Midbrain (tissue), 1 donor: Measurements from ENCODE around the gene TEX53.

Experiments used
- DNase-seq: peaks from one replicate; lab custom pipeline; 2025; lab: John Stamatoyannopoulos, UW

The TEX53 gene

DNA sequence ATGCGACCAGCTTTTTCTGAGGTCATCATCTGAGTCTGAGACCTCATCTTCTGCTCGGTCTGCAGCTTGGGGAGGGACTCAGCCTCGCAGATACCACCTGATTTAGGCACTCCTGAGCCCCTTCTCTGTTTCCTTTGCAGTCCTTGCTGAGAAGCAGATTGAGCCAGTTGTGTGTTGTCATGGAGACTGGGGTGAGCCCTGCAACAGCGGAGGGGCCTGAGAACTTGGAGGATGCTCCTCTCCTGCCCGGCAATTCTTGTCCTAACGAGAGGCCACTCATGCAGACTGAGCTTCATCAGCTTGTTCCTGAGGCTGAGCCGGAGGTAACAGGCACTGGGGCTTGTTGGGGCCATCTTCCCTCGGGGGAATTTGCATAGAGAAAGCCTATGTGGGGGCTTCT, 19.2 kb downstream of the TEX53 start:
- no peak for DNase-seq

DNA sequence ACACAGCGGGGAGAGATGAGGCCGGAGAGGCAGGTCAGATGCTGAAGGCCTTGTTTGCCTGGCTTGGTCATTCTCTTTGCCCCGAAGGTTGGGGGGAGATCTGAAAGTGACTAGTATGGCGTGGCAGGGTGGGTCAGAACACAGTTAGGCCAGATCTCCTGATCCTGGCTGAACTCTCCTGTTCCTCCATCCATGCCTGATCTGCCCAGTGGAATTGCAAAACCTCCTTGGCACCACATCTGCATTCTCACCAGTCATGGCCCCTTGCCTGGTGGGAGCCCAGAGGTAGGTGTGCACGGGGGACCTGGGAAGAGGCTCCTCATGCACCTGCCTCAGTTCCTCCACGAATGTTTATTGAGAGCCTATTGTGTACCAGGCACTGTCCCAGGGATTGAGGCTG, 23.2 kb downstream of the TEX53 start:
- DNase-seq, result no peak

DNA sequence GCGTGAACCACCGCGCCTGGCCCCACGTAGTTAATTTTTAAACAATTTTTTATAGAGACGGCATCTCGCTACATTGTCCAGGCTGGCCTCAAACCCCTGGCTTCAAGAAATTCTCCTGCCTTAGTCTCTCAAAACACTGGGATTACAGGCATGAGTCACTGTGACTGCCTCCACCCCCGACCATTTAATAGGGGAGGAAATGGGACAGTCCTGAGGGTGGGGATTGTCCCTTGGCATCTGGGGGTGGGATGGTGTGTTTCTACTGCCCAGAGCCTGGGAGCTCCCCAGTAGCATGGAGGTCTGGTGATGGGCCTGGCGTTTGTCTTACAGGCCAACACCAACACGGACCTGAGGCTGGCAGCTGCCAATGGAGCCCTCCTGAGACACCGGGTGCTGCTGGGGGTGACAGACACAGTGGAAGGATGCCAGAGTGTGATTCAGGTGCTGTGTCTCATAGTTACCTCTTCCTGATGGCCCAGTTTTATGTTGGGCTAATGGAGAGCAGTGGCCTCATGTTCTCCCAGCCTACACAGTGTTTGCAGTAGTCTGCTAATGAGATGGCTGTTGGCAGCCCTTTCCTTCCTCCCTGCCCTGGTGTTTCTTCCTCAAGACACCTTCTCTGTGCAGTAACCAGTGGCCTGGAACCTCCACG, 24.0 kb downstream of the TEX53 start:
- DNase-seq, result no peak

DNA sequence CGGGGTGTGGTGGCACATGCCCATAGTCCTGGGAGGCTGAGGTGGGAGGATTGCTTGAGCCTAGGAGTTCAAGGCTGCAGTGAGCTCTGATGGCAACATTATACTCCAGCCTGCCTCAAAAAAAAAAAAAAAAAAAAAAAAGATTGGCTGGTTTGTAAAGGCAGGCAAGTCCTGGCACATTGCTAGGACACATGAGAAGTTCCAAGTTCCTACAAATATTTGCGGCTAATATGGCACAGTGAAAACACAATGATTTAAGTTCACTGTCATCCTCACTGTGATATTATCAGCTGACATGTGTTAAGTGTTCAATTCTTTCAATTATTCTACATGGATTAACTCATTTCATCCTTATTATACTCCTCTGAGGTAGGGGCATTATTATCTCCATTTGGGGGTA, 26.4 kb downstream of the TEX53 start:
- no peak for DNase-seq

DNA sequence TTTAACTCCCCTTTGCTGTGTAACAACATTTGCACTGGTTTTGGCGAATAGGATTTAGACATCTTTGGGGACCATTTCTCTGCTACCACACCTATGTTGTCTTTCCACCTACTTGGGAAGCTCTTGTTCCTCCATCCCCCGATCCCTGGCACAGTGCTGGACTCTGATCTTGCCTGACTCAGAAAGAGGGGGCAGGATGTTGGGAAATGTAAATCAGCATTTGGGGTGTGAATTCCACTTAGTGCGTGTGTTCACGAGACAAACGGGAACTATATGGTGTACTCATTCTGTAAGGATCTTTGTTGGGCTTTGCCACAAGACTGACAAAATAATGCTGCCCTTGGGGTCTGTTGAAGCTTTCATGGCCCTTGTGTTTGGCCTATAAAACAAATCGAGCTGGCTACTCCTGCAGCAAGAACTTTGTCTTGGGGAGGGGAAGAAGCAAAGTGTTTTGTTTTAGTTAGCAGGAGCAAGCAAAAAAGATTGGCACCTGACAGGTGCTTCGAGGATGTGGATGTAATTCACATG, 28.0 kb downstream of the TEX53 start:
- DNase-seq, result no peak

DNA sequence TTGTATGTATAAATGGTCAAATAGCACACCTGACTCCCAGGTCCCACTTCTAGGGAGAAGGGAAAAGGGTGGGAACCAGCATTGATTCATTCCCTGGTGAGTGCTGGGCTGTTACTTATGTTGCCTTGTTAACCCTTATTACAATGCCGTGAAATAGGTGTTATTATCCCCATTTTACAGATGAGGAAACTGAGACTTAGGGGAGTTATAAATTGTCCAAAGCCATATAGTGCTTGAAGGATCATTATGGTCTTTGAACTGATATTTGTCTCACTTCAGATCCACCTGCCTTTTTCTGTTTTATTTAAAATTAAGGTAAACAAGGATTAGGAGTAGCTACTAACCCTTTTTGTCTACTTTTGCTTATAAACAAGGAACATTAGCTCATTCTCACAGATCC, 30.1 kb downstream of the TEX53 start:
- no peak for DNase-seq

DNA sequence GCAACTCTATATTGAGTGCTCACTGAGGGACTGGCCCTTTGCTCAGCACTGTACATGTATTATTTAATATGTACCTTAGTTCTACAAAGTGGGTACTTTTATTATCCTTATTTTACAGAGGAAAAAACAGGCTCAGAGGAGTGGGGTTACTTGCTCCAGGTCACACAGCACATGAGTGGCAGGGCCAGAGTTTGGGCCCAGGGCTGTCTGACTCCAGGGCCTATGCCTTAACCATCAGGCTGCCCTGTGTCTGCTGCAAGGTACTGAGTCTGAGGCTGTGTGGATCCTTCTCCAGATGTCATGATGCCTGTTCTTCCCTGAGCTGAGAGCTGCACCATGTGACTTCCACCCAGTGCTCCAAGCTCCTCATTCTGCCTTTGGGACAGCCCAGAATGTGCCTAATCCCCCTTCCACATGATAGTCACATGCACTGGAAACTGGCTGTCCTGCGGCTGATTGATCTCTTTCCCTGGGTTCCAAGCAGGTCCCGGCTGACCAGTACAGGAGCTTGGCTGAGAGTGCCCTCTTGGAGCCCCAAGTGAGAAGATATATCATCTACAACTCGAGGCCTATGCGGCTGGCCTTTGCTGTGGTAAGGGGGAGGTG, 31.1 kb downstream of the TEX53 start:
- no peak for DNase-seq

DNA sequence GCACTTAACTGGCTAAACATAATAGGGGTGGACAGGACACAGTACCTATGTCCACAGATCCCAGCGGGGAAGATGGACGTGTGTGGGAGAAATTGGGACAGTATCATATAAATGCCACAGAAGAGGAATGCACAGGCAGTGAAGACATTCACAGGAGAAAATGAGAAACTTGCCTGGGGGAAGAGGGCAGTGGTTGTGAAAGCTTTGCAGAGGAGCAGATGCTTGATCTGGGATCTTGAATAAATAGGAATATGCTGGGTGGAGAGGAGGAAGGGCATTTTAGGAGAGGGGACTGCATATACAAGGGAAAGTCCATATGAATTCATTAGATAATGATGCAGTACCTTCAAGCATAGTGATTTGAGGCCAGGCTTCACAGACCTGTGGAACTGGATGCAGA, 32.9 kb downstream of the TEX53 start:
- DNase-seq, result no peak

DNA sequence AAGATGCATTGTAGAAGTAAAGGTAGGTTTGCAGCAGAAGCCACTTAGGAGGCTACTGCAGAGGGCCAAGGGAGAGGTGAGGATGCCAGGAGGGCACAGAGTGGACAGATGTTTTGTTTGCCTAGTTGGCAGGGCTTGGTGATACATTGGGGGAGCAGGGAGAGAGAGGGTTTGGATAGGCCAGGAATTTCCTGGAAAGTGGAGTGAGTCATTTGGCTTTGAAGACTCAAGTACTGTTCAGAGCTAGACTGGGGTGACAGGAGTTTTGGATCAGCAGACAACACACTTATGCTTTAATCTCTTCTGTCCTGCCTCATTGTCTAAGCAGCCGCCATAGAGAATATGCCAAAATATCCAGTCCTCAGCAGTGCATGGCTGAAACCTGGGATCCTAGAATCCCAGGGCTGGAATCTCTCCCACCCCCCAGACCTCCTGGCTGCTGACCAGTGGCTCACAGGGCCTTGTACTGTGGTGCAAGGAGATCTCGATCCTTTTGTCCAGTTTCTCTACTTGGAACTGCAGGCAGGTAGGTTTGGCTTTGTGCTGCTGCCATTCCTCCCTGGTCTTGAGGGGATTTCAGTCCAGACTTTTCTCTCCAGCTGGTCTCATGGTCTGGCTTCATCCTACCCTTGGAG, 35.5 kb downstream of the TEX53 start:
- no peak for DNase-seq

DNA sequence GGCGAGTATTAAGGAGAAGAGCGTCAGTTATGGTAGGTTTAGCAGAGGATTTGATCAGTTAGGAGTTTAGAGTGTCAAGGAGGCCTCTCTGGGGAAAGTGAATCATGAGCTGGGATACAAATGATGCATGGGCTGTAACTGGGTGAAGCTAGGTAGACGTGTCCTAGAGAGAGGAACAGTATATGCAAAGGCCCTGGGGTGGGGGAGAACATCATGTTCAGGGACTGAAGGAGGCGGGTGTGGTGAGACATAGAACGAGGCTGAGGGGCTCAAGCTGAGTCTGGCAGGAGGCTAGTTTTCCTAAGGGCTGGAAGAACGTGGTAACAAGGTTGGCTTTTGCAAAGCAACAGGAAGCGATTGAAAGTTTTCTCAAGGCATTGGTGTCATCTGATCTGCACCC, 36.0 kb downstream of the TEX53 start:
- no peak for DNase-seq

DNA sequence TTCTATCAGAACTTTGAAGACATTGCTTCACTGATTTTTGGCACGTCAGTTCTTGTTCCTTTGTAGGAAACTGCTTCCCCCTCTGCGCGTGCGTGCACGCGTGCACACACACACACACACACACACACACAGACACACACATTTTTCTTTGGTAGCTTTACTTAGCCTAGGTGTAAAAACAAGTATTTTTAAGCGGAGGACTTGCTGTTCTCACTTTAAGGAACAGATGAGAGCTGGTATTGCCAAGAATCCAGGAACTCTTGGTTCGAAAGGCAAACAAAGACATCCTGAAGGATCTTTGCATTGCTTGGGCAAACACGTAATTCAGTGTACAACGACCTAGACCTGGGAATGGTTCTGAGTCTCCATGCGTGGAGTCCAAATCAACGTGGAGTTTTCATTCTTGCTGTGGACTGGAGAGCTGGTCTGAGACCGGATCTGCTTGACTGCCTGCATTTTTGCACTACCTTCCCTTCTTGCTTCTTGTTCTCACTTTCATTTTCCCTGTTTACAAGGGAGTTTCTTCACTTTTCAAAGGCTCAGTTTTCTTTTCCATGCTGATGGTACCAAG, 38.3 kb downstream of the TEX53 start:
- DNase-seq, result peak; percentile 10

DNA sequence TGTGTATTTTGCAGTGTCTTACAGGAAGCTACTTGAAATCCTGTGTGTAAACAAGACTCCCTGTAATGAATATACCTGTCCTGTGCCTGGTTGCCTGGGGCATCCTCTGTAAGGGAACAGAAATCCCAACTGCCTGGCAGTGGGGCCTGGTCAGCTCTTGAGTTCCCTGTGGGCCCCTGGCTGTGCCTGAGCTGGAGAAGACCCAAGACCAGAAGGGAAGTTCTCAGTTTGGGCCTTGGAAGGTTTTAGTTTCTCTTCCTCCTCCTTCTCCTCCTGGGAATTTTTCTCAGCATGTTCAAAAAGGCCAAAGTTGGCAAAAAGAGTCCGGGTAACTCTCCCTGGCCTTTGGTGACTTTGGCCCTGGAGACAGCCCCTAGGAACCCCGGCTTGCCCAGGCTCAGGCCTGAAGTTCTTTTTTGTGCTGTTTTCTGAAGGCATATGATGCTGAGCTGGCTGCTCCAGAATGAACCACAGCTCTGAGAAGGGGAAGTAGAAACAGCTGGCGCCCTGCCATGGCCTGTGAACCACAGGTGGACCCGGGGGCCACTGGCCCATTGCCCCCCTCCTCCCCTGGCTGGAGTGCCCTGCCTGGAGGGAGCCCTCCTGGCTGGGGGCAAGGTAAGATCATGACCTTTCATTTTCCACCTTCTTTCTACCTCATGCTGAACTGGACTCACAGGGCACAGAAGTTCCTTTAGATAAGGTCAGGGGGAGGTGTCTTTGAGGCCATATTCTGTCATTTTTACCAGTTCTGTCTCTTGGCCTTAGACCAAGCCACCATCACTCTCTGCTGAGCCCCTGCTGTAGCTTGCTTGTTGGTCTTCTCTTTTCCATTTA, 40.7 kb downstream of the TEX53 start:
- peak; percentile 5 for DNase-seq

DNA sequence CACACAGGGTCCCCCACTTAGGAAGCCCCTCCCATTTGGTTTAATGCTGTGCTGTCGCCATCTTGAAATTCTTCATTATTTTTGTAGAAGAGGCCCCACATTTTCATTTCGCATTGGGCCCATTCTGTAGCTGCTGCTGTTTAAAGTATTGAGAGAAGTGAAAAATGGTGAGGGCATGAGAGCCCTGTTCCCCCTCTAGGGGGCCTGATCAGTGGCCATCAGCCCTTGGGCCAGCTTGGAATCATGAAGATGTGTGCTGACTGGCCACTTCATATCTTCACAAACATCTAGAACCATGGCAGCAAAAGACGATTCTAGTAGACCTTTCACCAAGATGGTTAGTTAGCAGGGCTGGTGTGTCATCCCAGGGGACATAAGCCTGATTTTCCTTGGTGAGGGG, 43.2 kb downstream of the TEX53 start:
- DNase-seq, result no peak

DNA sequence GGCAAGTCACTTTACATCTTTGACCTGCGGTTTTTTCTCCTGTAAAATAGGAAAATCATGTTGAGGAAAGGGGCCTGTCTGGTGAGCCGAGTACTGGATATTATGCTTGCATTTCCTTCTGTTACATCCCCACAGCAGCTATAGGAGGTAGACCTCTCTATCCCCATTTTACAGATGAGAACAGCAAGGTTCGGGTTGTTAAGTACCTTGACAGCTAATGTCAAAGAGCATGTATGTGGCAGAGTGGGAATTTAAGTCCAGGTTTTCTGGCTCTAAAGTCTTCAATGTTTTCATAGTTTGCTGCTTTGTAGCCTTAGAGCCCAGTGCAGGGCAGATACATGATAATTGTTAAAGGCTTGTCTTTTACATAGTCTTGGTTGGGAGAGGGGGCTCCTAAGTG, 43.7 kb downstream of the TEX53 start:
- DNase-seq, result no peak

DNA sequence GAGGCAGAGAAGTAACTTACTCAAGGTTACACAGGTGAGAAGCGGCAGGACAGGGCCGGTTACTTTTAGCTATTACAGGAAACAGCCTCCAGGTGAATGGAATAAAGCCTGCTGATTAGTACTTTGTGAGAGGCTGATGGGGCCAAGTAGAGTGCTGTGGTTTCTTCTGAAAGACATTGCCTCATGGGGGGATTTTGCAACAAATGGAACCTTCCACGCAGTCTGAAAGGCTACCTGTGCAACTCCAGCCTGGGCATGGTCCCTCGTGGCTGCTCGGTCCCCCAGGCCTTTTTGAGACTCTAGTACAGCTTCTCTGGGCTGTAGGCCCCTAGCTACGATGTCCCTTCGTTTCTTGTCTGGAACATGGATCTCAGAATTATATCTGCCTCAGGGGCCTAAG, 44.5 kb downstream of the TEX53 start:
- no peak for DNase-seq

DNA sequence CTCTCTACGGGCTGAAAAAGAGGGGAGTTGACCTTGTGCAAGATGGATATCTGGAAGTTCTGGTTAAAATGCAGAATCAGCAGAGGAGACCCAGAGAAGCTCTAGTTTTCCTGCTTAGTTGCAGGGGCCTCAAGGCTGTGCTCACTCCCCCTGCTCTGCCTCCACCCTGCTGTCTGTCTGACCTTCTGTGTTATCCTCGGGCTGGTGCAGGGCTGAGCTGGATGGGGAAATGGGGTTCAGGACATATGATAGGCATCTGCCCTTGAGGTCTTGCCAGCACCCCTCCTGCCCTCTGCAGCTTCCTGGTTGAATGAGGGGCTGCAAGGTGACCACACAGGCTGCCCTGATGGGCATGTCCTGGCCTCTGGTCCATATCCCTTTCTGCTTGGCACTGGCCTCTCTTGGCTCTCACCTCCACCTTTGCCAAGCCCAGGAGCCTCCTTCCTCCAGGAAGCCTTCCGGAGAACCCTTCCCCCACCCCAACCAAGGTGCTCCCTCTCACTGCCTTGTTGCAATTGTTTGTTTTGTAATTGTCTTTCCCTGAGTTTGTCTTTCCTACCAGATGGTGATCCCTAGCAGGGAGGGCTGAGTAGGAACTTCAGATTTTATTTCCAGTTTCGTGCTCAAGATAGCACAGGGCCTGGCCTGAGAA, 45.2 kb downstream of the TEX53 start:
- no peak for DNase-seq

DNA sequence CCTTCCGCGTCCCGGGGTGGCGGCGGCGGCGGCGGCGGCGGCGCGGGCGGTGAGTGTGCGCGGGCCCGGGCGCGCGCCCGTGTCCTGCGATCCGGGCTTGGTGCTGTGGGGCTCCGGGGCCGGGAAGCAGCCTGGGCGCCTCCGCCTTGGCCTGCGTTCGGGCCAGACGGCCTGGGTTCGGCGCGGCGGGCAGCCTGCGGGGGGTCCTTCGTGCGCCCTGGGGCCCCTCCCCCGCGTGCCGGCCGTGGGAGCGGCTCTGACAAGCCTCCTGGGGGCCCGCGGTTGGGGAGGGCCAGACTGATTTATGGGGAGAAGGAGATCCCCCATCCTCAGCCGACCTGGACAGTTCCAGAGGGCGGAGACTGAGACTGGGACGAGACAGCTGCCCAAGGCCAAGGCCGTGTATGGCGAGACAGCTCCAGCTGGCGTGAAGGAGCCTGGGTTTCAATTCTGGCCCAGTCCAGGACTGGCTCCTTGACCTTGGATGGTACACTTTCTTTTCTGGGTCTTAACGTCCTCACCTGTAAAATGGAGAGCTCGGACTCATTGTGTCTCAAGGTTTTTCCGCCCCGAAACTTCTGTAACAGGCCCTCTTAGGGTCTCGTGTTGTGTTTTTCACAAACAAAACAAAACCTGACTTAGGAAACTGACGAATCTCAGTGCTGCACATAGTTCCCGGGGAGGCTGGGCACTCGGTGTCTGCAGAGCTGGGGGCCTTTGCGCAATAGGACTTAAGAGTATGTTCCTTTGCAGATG, 45.9 kb downstream of the TEX53 start:
- peak; percentile 23 for DNase-seq

DNA sequence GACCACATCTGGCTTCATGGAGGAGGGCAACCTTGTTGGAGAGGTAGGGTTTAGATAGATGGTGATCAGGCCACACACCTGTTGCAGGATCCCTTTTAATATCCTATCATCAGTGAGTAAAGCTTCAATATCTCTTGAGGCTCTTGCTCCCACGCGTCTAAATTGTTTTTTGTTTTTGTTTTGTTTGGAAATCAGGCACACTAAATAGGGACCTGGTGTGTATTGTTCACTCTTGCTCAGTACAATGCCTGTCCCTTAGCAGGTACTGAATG, 49.1 kb downstream of the TEX53 start:
- DNase-seq, result no peak

DNA sequence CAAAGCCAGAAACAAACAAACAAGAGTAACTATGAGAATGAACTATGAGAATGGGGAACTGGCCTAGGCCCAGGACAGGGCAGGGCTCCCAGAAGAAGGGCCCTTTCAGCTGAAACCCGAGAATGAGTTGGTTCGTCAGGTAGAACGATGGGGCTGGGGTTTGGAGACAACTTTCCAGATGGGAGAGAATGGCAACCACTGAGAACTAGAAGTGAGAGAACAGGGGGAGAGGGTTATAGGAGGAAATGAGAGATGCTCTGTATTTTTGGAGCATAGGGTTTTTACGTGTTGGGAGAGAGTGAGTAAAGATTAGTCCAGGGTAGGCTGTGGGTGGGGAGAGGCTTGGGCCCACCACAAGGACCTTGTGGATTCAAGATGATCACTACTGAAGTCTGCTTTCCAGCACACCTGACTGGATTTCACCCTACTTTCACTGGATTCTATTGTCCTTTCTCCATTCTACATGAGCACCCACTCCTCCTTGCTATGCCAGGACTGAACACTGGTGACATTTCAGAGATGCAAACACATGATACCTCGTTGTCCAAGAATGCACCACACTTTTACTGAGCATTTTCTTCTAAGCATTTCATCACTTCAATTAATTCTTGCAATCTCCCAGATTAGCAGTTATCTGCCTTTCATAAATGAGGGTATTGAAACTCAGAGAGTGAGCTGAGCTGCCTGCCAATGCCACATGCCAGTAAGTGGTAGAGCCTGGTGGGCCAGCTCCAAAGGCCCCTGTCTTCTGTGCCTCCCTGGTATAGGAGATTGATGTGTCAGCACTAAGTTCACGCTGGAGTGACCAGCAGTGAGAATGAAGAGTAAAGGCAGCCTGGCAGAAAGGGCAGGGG, 49.7 kb downstream of the TEX53 start:
- no peak for DNase-seq

DNA sequence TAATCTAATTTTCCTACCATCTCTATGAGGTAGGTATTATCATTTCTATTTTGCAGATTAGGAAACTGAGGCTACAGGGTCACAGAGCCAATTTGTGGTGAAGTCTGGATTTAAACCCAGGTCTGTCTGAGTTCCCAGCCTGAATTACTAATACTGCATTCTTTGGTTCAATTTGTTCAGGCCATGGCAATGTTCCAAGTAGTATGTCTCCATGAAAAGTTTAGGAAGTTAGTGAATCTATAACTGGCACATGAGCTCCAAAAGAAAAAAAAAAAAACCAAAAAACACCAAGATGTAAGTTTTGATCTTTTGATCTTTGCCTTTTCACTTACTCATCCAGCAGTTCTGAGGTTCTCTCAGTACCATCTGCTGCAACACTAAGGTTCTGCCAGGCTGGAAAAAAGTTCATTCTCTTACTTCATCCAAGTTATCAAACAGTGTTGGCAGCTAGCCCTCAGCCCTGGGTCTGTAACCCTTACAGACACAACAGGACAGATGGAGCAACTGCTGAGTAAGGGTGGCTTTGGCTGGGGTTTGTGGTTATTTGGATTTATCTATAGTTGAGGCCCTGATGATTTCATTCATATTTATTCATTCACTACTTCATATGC, 50.9 kb downstream of the TEX53 start:
- no peak for DNase-seq
